ENCODE results near the gene ZFP36L1. TPM values are rescaled to one million over a fixed set of nuclear protein-coding genes. Genes with fewer than 3 reads are reported as not detected.
A peak's percentile ranks its signal among the peaks of the same experiment; 100 is the strongest.

The ZFP36L1 gene
- total and polyA plus RNA-seq, 9 of the 15 experiments (the other 6 are each of a cell fraction or from before 2014, with no cell fraction given) = 1.3 to 26.6 (median 3.7) TPM

DNA sequence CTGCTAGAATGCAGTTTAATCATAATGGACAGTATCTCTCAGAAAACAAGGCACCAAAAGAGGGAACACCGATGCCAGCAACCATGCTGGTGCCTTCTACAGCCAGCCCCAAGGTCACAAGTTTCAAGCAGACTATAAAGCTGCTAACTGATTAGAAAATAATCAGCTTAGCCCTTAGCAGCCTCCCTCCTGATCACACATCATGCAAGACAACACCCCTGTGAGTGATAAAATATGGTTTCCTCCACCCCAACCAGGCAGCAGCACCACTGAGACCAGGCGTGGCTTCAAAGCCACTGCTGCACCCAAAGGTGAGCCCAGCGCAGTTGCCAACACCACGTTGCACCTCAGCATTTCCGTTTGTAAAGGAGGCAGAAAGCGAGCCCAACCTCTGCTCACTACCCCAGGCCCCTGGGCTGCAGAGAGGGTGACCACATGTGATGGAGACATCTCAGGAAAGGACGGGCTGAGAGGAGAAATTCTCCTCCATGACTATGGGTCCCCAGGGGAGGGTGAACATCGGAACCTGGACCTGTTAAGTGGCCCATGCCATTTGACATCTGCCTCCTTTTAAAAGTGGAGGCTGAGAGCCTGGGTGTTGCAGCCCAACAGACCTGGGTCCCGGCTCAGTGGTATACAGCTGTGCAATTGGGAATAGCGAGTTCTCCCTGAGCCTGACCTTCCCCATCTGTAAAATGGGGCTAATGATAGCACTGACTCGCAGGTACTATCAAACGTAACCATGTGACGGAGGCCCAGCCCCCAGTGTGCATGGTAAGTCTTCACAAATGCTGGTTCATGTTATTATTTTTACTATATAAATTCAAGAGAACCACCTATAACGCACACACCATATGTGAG lies 11.5 kb downstream of the ZFP36L1 start (continued):
- TF ChIP-seq SMC3 (conservative IDR thresholded peaks at IDR 0.05; ENCODE audit: insufficient read depth, low read depth, low read length) = no peak
- TF ChIP-seq, protein P1, sequence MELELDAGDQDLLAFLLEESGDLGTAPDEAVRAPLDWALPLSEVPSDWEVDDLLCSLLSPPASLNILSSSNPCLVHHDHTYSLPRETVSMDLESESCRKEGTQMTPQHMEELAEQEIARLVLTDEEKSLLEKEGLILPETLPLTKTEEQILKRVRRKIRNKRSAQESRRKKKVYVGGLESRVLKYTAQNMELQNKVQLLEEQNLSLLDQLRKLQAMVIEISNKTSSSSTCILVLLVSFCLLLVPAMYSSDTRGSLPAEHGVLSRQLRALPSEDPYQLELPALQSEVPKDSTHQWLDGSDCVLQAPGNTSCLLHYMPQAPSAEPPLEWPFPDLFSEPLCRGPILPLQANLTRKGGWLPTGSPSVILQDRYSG (tag; conservative IDR thresholded peaks at IDR 0.05; ENCODE audit: low read depth) = no peak

DNA sequence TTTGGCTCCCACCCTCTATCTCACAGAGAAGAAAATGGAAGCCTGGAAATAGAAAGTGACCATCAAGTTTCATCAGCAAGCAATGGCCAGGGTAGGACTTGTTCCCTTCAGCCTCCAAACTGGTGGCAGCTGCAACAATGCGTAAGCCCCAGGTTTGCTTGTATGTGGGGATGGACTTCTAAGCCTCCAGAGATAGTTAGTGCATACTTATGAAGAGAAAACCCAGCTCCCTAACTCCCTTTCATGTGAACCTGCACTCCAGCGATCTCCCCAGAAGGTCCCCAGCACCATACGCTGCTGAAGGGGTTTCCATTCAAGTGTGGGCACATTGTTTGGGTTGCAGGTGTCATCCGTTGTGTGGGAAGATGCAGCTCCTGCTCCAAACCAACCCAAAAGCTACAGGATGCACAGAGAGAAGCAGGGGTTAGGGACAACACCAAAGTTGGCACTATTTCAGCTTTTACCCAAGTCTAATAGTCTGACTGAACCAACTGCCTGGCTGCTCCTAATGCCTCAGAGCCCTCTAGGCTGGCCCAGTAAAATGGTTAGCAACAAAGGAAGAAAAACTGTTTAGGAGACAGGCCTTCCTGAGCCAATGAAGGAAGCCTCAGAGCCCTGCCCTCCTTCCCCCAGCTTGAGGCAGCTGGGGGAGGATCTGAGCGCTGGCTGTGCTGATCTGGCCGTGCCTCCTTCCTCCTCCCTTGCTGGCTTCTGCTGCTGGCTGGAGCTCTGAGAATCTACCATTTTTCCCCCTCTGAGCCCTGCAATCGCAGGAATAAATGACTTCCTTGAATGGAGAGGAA lies 12.3 kb downstream of the ZFP36L1 start:
- FAIRE-seq (peak; percentile 84), ATAC-seq (peak; percentile 88)
- TF ChIP-seq RBFOX2 (IDR thresholded peaks at IDR 0.05; ENCODE audit: low read depth, low read length) (0 out of 2 replicates have a peak, but pooled peaks have one; percentile 40), YBX1 (IDR thresholded peaks at IDR 0.05) (no peak), NFIC (IDR thresholded peaks at IDR 0.05) (peak; percentile 40; the same call in 1 of the 2 replicates), MAZ (CRISPR knock-in tag; conservative IDR thresholded peaks at IDR 0.05 in 1 of 2, IDR thresholded peaks at IDR 0.05 in 1 of 2) (0 out of 4 replicates have a peak, but pooled peaks of 1 of the 2 experiments have one; percentile 32), ZNF589 (CRISPR knock-in tag; IDR thresholded peaks at IDR 0.05; ENCODE audit: low read depth) (peak; percentile 41; the same call in 1 of the 2 replicates), NR2C2 (CRISPR knock-in tag; IDR thresholded peaks at IDR 0.05) (no peak), NR2C2 (tag; IDR thresholded peaks at IDR 0.05) (0 out of 2 replicates have a peak, but pooled peaks have one; percentile 9), ZNF75A (CRISPR knock-in tag; IDR thresholded peaks at IDR 0.05) (no peak), TBP (optimal IDR thresholded peaks at IDR 0.05; ENCODE audit: low read depth, low read length) (no peak), ELF4 (CRISPR knock-in tag; IDR thresholded peaks at IDR 0.05) (no peak), ZNF57 (CRISPR knock-in tag; IDR thresholded peaks at IDR 0.05) (no peak), POLR2B (IDR thresholded peaks at IDR 0.05; ENCODE audit: low read depth, partially characterized antibody) (no peak), NR1H2 (CRISPR knock-in tag; IDR thresholded peaks at IDR 0.05) (no peak), SRSF7 (optimal IDR thresholded peaks at IDR 0.05; ENCODE audit: low read depth, low read length) (no peak), ZNF197 (CRISPR knock-in tag; IDR thresholded peaks at IDR 0.05; ENCODE audit: low read depth) (peak; percentile 70; the same call in 1 of the 2 replicates)
- TF ChIP-seq, protein P2, sequence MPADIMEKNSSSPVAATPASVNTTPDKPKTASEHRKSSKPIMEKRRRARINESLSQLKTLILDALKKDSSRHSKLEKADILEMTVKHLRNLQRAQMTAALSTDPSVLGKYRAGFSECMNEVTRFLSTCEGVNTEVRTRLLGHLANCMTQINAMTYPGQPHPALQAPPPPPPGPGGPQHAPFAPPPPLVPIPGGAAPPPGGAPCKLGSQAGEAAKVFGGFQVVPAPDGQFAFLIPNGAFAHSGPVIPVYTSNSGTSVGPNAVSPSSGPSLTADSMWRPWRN (IDR thresholded peaks at IDR 0.05; ENCODE audit: low read depth) = no peak

More for the DNA sequence above, 12.3 kb downstream of the ZFP36L1 start:
- no TSS peak for BruUV-seq (replicated peaks)
- H3K4me3 ChIP-seq = no peak overlapping the region
- peaks cover 19 to 49% of the 10 kb centered on the region in 2 experiments for H3K4me1 ChIP-seq (replicated peaks in 1 of 2; ENCODE audit: control insufficient read depth in 2 of 2, insufficient read depth in 2 of 2, low read length in 2 of 2)
- H3K9ac ChIP-seq (ENCODE audit: insufficient read depth in 1 of 2, low read depth in 2 of 2, low read length in 2 of 2) = peak overlapping the region; percentile 48 to 59
- H3K27me3 ChIP-seq (ENCODE audit: control insufficient read depth in 2 of 2, insufficient read depth in 2 of 2, low read length in 2 of 2) = no peaks in the 10 kb centered on the region
- H3K9me1 ChIP-seq (ENCODE audit: control insufficient read depth, insufficient read depth, low read length) = no peaks in the 10 kb centered on the region
- no peaks in the 10 kb centered on the region for H3K9me3 ChIP-seq (replicated peaks; ENCODE audit: control insufficient read depth, insufficient read depth, low read depth, low read length)
- in situ Hi-C loops (cut with MboI) (loop anchor here (5.0 kb wide), 1 partner anchor 68 kb away; no protein-coding TSS in a partner anchor), intact Hi-C loops (cut with micrococcal nuclease) (no loop called here)
- H3K4me2 ChIP-seq (ENCODE audit: insufficient read depth, low read length) = peak overlapping the region; percentile 64
- WGBS (ENCODE audit: insufficient coverage, low coverage, missing lambda C conversion rate) = 33% methylated on average over 5 of the region's 7 CpGs
- H3K27ac ChIP-seq (ENCODE audit: extremely low read depth, low read depth, low read length) = peak overlapping the region; percentile 78
- no peaks in the 10 kb centered on the region for H4K20me1 ChIP-seq (replicated peaks; ENCODE audit: control insufficient read depth, insufficient read depth, low read length)
- peak; percentile 39 to 82 (median 58) for DNase-seq (ENCODE audit: extremely low read depth in 1 of 4, low spot score in 3 of 4)
- no peaks in the 10 kb centered on the region for H3K36me3 ChIP-seq (ENCODE audit: control insufficient read depth, insufficient read depth, low read length)
- H3K79me2 ChIP-seq (ENCODE audit: control insufficient read depth, insufficient read depth, low read length) = no peaks in the 10 kb centered on the region
- POLR2A ChIA-PET = interaction anchor here (0.6 to 4.1 kb wide), 8 partner anchors 8 to 712 kb away, joined by 3 to 16 read pairs (median 5); partner anchors contain the start of gene ZFP36L1
- CTCF ChIA-PET (ENCODE audit: low intra/inter-chr PET ratio) = no interaction called here
- H2AFZ ChIP-seq (ENCODE audit: low read depth, low read length) = peak overlapping the region; percentile 83
